LNCAP (cell line): ENCODE data around the gene FBXO42.

ENCODE experiments used
- CTCF ChIP-seq: fragments of 450-650 bp; IDR thresholded peaks from 2 replicates; pipeline ENCODE4 v1.5.1; 2017; ENCODE audit warnings: mild to moderate bottlenecking

The FBXO42 gene

DNA sequence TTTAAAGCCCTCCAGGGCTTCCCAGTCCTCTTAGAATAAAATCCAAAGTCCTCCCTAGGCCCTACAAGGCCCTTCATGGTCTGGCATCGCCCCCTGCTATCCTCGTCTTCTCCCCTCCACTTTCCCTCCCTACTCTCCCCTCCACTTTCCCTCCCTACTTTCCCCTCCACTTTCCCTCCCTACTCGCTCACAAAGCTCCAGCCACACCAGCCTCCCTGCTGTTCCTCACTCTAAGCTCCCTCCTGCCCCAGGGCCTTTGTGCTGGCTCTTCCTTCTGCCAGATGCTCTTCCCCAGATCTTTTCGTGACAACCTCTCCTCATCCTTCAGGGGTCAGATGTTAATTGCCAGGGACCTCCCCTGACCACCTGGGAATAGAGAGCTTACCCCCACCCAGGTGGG is 152.6 kb downstream of the FBXO42 start:
- no peak for TF ChIP-seq CTCF

- TF ChIP-seq CTCF, result no peak
These were observed 153.2 kb downstream of the FBXO42 start for GRCh38 chr1:16199157-16199501.

- TF ChIP-seq CTCF, result no peak
These were observed 153.7 kb downstream of the FBXO42 start for GRCh38 chr1:16198444-16199156.

DNA sequence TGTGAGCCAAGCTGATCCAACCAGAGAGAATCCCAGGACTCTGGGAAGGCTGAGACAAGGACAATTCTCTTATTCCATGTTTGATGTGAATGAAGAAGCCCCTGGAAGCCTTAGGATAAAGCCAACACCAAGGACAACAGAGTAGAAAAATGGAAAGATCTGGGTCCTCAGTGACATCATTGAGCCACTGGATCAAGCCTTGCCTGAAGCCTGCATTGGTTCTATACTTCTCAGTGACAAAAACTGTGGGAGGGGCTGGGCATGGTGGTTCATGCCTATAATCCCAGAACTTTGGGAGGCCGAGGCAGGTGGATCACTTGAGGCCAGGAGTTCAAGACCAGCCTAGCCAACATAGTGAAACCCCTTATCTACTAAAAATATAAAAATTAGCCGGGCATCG is 155.4 kb downstream of the FBXO42 start:
- no peak for TF ChIP-seq CTCF
